ENCODE measurements around the gene CYB5A.
"Not testable (repeated sequence)": the region's sequence is repeated elsewhere in the genome, so short reads cannot be mapped to it uniquely, and the experiment has no call there.

Gene CYB5A

GRCh38 chr18:74288041-74288440 lies 3.7 kb downstream of the CYB5A start:
- Mint-ChIP-seq H3K9me3 (no peaks in the 10 kb centered on the region), H3K36me3 (ENCODE audit: low read depth) (peaks cover 2% of the 10 kb centered on the region), H3K4me3 (no peak overlapping the region), H3K4me1 (ENCODE audit: low read depth) (peaks cover 10% of the 10 kb centered on the region), H3K27me3 (ENCODE audit: low read depth) (peaks cover 7% of the 10 kb centered on the region), H3K27ac (no peak overlapping the region)

DNA sequence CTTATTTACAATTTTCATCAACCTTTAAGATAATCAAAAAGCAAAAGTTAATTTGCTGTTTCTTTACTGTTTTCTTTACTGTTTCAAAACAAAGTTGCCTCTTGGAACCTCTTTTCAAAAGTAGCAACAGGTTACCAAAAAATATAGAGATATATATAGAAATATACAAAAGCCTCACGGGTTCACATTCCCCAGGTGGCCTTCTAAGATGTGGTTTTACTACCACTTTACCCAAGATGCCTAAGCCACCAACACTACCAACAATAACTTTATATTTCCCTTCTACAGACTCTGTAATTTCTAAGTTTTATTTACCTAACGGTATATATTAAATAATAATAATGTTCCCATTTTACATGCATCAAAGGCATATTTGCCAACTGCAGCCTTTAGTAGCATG lies 4.9 kb downstream of the CYB5A start:
- Mint-ChIP-seq H3K36me3 (ENCODE audit: low read depth) (peaks cover 2% of the 10 kb centered on the region), H3K4me1 (ENCODE audit: low read depth) (peaks cover 17% of the 10 kb centered on the region), H3K4me3 (no peak overlapping the region), H3K9me3 (no peaks in the 10 kb centered on the region), H3K27me3 (ENCODE audit: low read depth) (peaks cover 7% of the 10 kb centered on the region), H3K27ac (no peak overlapping the region)

DNA sequence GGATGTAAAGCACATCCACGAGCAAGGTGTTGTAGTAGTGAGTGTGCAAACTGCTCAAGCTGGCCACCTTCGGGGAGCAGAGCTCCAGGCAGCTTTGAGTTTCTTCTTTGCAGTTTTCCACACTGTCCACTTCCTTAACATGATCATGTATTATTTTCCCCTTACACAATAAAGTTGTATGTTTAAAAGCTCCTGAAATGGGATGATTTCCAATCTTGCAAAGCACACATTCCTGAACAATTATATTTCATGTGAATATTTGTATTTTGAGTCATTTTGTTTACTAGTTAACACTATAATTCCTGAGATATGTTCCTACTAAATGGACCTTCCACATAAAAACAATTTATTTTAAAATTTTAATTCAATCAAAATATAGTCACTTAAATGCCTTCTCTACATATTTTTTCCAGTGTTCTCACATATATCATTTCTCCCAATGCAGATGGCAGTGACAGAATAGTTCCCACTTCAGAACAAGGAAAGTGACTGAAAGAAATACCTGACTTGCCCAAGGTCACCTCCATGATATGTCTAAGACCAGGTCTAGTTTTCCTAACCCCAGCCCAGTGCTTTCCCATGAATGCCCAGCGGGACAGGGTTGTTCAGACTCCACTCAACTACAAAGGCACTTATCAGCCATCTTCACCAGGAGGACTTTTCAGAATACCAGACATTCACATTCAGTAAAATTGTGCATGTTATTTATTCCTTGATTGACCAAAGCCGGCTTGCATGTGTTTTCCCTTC lies 5.5 kb downstream of the CYB5A start:
- Mint-ChIP-seq H3K9me3 (no peaks in the 10 kb centered on the region), H3K4me3 (no peak overlapping the region), H3K27me3 (ENCODE audit: low read depth) (peaks cover 7% of the 10 kb centered on the region), H3K27ac (no peak overlapping the region), H3K36me3 (ENCODE audit: low read depth) (no peaks in the 10 kb centered on the region), H3K4me1 (ENCODE audit: low read depth) (peaks cover 15% of the 10 kb centered on the region)

DNA sequence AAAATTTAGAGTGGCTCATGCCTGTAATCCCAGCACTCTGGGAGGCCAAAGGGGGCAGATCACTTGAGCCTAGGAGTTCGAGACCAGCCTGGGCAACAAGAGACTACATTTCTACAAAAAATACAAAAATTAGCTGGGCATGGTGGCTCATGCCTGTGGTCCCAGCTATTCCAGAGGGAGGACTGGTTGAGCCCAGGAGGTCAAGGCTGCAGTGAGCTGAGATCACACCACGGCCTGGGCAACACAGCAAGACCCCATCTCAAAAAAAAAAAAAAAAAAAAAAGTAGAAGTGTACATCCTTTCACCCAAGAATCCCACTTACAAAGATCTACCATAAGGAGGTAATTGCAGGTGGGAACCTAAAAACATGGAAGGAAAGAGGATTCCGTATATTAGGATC lies 6.2 kb downstream of the CYB5A start:
- H3K9me3 Mint-ChIP-seq; H3K36me3 Mint-ChIP-seq (ENCODE audit: low read depth); H3K27me3 Mint-ChIP-seq (ENCODE audit: low read depth); H3K4me3 Mint-ChIP-seq; H3K27ac Mint-ChIP-seq: not testable (repeated sequence)
- H3K4me1 Mint-ChIP-seq (ENCODE audit: low read depth), result peaks cover 15% of the 10 kb centered on the region

DNA sequence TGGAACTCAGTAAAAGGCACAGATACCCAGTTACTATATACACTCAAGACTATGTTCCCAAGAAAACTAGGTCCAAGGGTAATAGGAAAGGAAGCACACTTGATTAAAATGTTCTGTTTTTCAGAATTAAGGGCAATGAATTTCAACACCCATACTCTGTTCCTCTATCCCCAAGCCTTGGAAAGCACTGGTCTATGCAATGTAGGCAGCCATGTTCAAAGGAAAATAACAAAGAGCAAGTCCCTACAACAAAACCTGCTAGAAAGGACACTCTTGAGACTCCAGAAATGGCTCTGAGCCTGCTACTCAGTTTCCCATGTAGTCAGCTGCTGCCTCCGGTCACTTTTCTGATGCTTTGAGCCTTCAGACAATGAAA lies 6.8 kb downstream of the CYB5A start:
- peaks cover 7% of the 10 kb centered on the region for H3K27me3 Mint-ChIP-seq (ENCODE audit: low read depth)
- no peak overlapping the region for H3K27ac Mint-ChIP-seq
- no peak overlapping the region for H3K4me3 Mint-ChIP-seq
- H3K9me3 Mint-ChIP-seq, result no peaks in the 10 kb centered on the region
- no peaks in the 10 kb centered on the region for H3K36me3 Mint-ChIP-seq (ENCODE audit: low read depth)
- peaks cover 15% of the 10 kb centered on the region for H3K4me1 Mint-ChIP-seq (ENCODE audit: low read depth)

DNA sequence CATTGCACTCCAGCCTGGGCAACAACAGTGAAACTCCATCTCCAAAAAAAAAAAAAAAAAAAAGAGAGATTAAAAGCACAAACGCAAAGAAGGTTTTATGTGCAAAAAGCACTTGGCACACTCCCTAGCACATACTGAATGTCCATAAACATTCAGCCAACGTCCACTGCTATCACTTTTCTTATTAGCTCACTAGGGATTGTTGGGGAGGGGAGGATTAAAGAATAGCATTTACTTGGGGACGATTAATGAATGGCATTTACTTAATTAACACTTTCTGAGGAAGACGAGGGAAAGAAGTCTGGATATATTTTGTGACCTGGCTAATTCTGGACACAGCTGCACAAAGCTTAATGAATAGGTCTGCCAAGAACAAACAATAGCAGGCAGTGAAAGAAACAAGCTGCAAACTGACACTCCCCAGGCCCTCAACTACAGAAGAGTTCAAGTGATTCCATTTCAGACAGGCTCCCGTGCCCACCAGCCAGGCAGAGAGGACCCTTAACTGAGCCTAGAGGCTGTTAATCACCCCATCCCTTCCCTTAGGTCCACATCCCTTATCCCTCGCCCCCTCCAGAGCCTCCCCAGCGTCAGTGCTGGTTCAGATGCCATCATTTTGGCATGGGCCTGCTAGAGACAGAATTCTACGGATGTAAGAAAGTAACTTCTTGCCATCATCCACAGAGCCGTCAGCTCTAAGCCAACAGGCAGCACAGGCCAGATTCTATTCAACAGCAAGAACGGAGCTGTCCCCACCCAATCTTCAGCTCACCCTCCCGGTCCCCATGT lies 7.4 kb downstream of the CYB5A start:
- Mint-ChIP-seq H3K9me3 (no peaks in the 10 kb centered on the region), H3K4me1 (ENCODE audit: low read depth) (peaks cover 15% of the 10 kb centered on the region), H3K4me3 (no peak overlapping the region)

DNA sequence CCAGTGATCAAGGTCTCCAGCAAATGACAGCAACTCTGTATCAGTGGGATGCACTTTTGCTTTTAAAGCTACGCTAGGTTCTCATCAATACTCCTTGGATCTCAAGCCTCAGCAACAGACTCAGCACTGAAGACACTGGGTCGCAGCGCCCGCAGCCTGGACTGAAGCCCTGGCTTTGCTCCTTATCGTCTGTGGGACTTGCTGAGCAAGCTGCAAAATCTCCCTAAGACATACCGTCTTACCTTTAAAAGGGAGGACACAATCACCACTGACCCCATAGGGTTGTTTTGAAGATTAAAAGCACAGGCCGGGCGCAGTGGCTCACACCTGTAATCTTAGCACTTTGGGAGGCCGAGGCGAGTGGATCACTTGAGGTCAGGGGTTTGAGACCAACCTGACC lies 8.1 kb downstream of the CYB5A start:
- no peak overlapping the region for H3K4me3 Mint-ChIP-seq
- no peaks in the 10 kb centered on the region for H3K36me3 Mint-ChIP-seq (ENCODE audit: low read depth)
- H3K4me1 Mint-ChIP-seq (ENCODE audit: low read depth), result peaks cover 15% of the 10 kb centered on the region
- no peaks in the 10 kb centered on the region for H3K9me3 Mint-ChIP-seq
- H3K27me3 Mint-ChIP-seq (ENCODE audit: low read depth), result peaks cover 7% of the 10 kb centered on the region
- no peak overlapping the region for H3K27ac Mint-ChIP-seq

More for the DNA sequence above, 7.4 kb downstream of the CYB5A start:
- Mint-ChIP-seq H3K27ac (no peak overlapping the region), H3K27me3 (ENCODE audit: low read depth) (peaks cover 7% of the 10 kb centered on the region), H3K36me3 (ENCODE audit: low read depth) (no peaks in the 10 kb centered on the region)

GRCh38 chr18:74282755-74283554 lies 8.8 kb downstream of the CYB5A start:
- H3K4me1 Mint-ChIP-seq (ENCODE audit: low read depth), result peaks cover 15% of the 10 kb centered on the region
- no peaks in the 10 kb centered on the region for H3K36me3 Mint-ChIP-seq (ENCODE audit: low read depth)
- no peak overlapping the region for H3K27ac Mint-ChIP-seq
- no peaks in the 10 kb centered on the region for H3K27me3 Mint-ChIP-seq (ENCODE audit: low read depth)
- H3K9me3 Mint-ChIP-seq, result no peaks in the 10 kb centered on the region
- no peak overlapping the region for H3K4me3 Mint-ChIP-seq

DNA sequence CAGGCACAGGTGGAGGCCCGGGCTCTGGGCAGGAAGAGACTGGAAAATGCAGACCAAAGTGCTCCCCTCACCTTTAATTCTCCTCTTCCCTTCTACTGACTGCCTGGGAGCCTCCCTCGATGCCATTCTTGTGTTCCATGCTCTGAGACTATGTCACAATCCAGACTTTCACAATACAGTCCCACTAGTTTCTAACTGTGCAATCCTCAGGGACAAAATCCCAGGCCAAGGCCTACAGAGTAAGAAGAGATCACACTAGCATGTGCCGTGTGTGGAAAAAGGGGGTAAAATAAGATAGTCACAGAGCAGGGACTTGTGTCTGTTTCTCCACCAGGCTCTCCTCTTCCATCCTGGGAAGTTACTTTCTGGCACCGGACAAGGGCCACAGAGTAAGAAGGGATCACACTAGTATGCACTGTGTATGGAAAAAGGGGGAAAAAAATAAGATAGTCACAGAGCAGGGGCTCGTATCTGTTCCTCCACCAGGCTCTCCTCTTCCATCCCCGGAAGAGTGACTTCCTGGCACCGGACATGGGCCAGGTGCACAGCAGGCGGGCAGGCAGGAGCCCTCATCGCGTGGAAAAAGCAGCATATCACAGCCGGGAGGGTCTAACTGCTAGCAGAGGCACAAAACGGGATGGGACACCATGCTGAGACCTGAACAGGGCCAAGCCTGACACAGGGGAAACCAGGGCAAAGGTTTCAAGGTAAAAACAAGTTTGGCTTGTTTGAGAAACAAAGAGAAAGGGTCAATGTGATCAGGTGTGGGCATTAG lies 9.6 kb downstream of the CYB5A start:
- Mint-ChIP-seq H3K4me1 (ENCODE audit: low read depth) (peaks cover 15% of the 10 kb centered on the region), H3K4me3 (no peak overlapping the region), H3K27ac (no peak overlapping the region), H3K27me3 (ENCODE audit: low read depth) (no peaks in the 10 kb centered on the region), H3K36me3 (ENCODE audit: low read depth) (no peaks in the 10 kb centered on the region), H3K9me3 (no peaks in the 10 kb centered on the region)

DNA sequence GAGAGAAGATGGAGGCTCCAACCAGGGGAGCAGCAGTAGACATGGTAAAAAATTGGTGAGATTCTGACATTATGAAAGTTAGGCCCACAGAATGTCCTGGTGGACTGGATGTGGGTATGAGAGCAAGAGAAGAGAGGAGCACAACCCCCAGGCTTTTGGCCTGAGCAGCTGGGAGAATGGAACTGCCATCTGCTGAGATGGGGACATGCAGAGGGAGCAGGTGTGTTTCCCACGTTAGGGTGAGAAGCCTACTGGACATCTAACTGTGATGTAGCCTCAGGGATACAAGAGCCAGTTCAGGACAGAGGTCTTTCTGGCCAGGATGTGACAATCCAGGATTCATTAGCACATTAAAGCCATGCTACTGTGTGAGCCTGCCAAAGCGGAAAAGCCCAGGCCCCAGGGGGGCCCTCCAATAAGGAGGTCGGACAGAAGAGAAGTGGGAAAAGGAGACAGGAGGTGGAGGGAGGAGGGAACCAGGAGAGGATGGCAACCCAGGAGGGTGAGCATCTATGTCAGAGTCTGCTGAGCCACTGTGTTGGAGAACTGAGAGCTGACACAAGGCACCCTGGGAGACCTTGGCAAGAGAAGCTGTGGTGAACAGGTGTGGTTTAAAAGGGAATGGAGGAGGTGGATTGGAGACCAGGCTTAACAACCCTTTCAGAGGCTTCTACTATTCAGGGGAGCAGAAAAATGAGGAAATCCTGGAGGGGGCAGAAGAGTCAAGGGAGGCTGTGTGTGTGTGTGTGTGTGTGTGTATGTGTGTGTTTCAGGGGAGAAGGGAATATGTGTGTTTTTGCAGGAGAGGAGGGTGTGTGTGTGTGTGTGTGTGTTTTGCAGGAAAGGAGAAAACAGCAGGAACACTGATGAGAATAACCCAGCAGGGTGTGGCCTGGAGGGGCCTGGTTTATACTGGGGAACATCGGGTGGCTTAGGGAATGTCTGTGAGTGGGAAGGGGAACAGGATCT lies 10.5 kb downstream of the CYB5A start:
- Mint-ChIP-seq H3K36me3 (ENCODE audit: low read depth) (no peaks in the 10 kb centered on the region), H3K4me3 (no peak overlapping the region), H3K9me3 (no peaks in the 10 kb centered on the region), H3K4me1 (ENCODE audit: low read depth) (peaks cover 15% of the 10 kb centered on the region), H3K27me3 (ENCODE audit: low read depth) (no peaks in the 10 kb centered on the region), H3K27ac (no peak overlapping the region)

- Mint-ChIP-seq H3K36me3 (ENCODE audit: low read depth) (no peaks in the 10 kb centered on the region), H3K27me3 (ENCODE audit: low read depth) (no peaks in the 10 kb centered on the region), H3K4me3 (no peak overlapping the region), H3K4me1 (ENCODE audit: low read depth) (peaks cover 15% of the 10 kb centered on the region), H3K9me3 (no peaks in the 10 kb centered on the region), H3K27ac (no peak overlapping the region)
Measured at GRCh38 chr18:74278983-74279382, 12.8 kb downstream of the CYB5A start.

DNA sequence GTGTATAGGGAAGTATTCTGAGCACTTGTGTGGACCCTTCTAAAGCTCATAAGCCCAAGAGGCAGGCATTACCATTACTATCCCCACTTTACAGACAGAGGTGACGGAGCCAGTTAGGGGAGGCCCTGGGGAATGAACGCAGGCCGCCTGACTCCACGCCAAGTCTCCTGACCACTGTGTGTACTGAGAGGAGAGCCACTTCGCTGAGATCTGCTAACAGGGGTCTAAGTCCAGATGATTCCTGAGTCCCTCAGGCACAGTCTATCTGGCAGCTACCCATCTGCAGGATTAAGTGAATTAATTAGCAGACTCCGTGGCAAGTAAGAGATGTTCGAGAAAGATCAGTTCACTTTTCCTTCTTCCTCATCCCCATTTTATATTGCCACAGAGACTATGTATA lies 13.7 kb downstream of the CYB5A start:
- Mint-ChIP-seq H3K27ac (no peak overlapping the region), H3K9me3 (no peaks in the 10 kb centered on the region)

DNA sequence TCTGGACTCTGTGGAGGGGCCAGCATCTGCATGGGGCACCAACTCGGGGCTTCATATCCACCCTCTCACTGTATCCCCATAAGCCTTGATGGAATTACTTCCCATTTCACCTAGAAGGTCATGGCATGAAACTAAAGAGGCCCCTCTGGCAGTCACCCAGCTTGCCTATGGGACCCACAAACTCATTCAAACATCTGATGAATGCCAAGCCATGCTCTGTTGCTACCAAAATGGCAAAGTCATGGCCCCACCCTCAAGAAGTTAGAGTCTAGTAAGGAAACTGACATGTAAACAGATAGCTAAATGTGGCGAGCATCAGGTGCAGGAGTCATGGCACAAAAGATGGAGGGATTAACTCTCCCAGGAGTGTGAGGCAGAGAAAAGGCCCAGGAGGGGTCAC lies 14.5 kb downstream of the CYB5A start:
- Mint-ChIP-seq H3K4me1 (ENCODE audit: low read depth) (peaks cover 4% of the 10 kb centered on the region), H3K9me3 (no peaks in the 10 kb centered on the region), H3K27me3 (ENCODE audit: low read depth) (no peaks in the 10 kb centered on the region), H3K27ac (no peak overlapping the region), H3K36me3 (ENCODE audit: low read depth) (no peaks in the 10 kb centered on the region), H3K4me3 (no peak overlapping the region)

More for the DNA sequence above, 13.7 kb downstream of the CYB5A start:
- no peaks in the 10 kb centered on the region for H3K27me3 Mint-ChIP-seq (ENCODE audit: low read depth)
- no peaks in the 10 kb centered on the region for H3K36me3 Mint-ChIP-seq (ENCODE audit: low read depth)
- no peak overlapping the region for H3K4me3 Mint-ChIP-seq
- peaks cover 11% of the 10 kb centered on the region for H3K4me1 Mint-ChIP-seq (ENCODE audit: low read depth)
